Testis (tissue), 3 donors: ENCODE data around the gene HEYL. TPM values are rescaled to one million over a fixed set of nuclear protein-coding genes. Genes with fewer than 3 reads are reported as not detected.

Experiments used
- DNase-seq: peaks from one replicate; pipeline ENCODE4 v3.0.0-alpha.2; 2019
- H3K27ac ChIP-seq, 2 donors: fragments of 200-600 bp; sonication (generic); one replicate each; pipeline ENCODE4 v1.5.1; 2019
- H3K27me3 ChIP-seq: fragments of 200-600 bp; sonication (generic); one replicate; pipeline ENCODE4 v1.5.1; 2019
- H3K36me3 ChIP-seq: fragments of 200-600 bp; sonication (generic); one replicate; pipeline ENCODE4 v1.5.1; 2017; ENCODE audit warnings: low read depth; ENCODE audit errors: missing control alignments
- H3K4me1 ChIP-seq: fragments of 200-600 bp; sonication (generic); one replicate; pipeline ENCODE4 v1.5.1; 2019
- H3K4me3 ChIP-seq, 2 donors: fragments of 200-600 bp; sonication (generic); one replicate each; pipeline ENCODE4 v1.5.1; 2017 to 2019
- H3K9me3 ChIP-seq: fragments of 200-600 bp; sonication (generic); one replicate; pipeline ENCODE4 v1.5.1; 2017
- CTCF ChIP-seq, 3 experiments: fragments of 450-650 bp in 2 of 3; fragments of 200-600 bp in 1 of 3; sonication (generic) in 1 of 3; IDR thresholded peaks; one replicate each; pipeline ENCODE4 v1.5.1; 2016 to 2019; ENCODE audit warnings: antibody characterized with exemption in 3 of 3, mild to moderate bottlenecking in 2 of 3, moderate library complexity in 1 of 3
- POLR2A ChIP-seq: fragments of 450-650 bp; IDR thresholded peaks from one replicate; pipeline ENCODE4 v1.6.1; 2017; ENCODE audit warnings: antibody characterized with exemption, mild to moderate bottlenecking, moderate library complexity
- WGBS, 2 donors: methylation state at CpG; one replicate each; pipeline ENCODE4 v1.1.5; 2018; 5-methylcytosine and 5-hydroxymethylcytosine counted together
- intact Hi-C: fragments of 100-400 bp; cut with DNase I; formaldehyde crosslinking; loops from one replicate; pipeline ENCODE4 v1.15.1; 2023; ENCODE audit warnings: low total_unique reads
- polyA plus RNA-seq: library from polyadenylated mRNA; stranded (reverse); fragments of 350-450 nt; fragmentation: Illumina TruSeq; extraction: RNeasy Lipid Tissue Mini Kit (QIAGEN cat#74804); gene quantifications from one replicate; pipeline ENCODE4 v1.2.3, GENCODE V29; 2014; ENCODE audit warnings: low read depth, low replicate concordance; ENCODE audit not compliant: insufficient read depth
- total RNA-seq, 2 donors: library from RNA; depleted of rRNA; stranded (reverse); fragments of >200 nt; gene quantifications; one replicate each; pipeline ENCODE4 v1.2.3, GENCODE V29; 2016

The HEYL gene
- total and polyA plus RNA-seq, 3 donors from 2014 or later, result 44.7 to 55.5 (median 52.8) TPM

- WGBS, 2 donors, result 29 to 36% methylated on average over 1 of the region's 1 CpG
- Histone ChIP-seq H3K36me3 (no peaks in the 10 kb centered on the region), H3K9me3 (no peaks in the 10 kb centered on the region), H3K27ac (no peak overlapping the region), H3K4me1 (peaks cover 4% of the 10 kb centered on the region), H3K4me3 (no peak overlapping the region), H3K27me3 (no peaks in the 10 kb centered on the region)
- no peak for DNase-seq
- intact Hi-C loops, result no loop called here
- TF ChIP-seq POLR2A (no peak), CTCF (IDR thresholded peaks at IDR 0.05) (no peak)
Measured at GRCh38 chr1:39670689-39671088, 31.2 kb upstream of the HEYL start.

GRCh38 chr1:39668894-39669293 lies 29.5 kb upstream of the HEYL start:
- H3K9me3 ChIP-seq, result no peaks in the 10 kb centered on the region
- H3K27me3 ChIP-seq, result no peaks in the 10 kb centered on the region
- H3K27ac ChIP-seq, result no peak overlapping the region
- TF ChIP-seq POLR2A (no peak), CTCF (IDR thresholded peaks at IDR 0.05) (no peak)
- H3K36me3 ChIP-seq, result no peaks in the 10 kb centered on the region
- no peak overlapping the region for H3K4me3 ChIP-seq
- intact Hi-C loops, result no loop called here
- WGBS, 2 donors, result 71 to 76% methylated on average over 3 of the region's 3 CpGs
- H3K4me1 ChIP-seq, result peaks cover 4% of the 10 kb centered on the region
- DNase-seq, result no peak

GRCh38 chr1:39668111-39668510 lies 28.7 kb upstream of the HEYL start:
- intact Hi-C loops, result no loop called here

GRCh38 chr1:39666772-39667171 lies 27.3 kb upstream of the HEYL start:
- WGBS, 2 donors, result 81 to 84% methylated on average over 3 of the region's 3 CpGs
- intact Hi-C loops, result no loop called here
- Histone ChIP-seq H3K4me1 (peaks cover 4% of the 10 kb centered on the region), H3K4me3 (no peak overlapping the region), H3K9me3 (no peaks in the 10 kb centered on the region), H3K27ac (no peak overlapping the region), H3K27me3 (no peaks in the 10 kb centered on the region), H3K36me3 (no peaks in the 10 kb centered on the region)
- DNase-seq, result no peak
- TF ChIP-seq CTCF (IDR thresholded peaks at IDR 0.05) (no peak), POLR2A (no peak)

More at GRCh38 chr1:39668111-39668510, 28.7 kb upstream of the HEYL start:
- no peaks in the 10 kb centered on the region for H3K36me3 ChIP-seq
- no peak overlapping the region for H3K4me3 ChIP-seq
- no peak overlapping the region for H3K27ac ChIP-seq
- no peak for DNase-seq
- no peaks in the 10 kb centered on the region for H3K9me3 ChIP-seq
- no peak for TF ChIP-seq CTCF (IDR thresholded peaks at IDR 0.05)
- no peak for TF ChIP-seq POLR2A
- 91 to 93% methylated on average over 2 to 3 of the region's 3 CpGs for WGBS, 2 donors
- H3K27me3 ChIP-seq, result no peaks in the 10 kb centered on the region
- peaks cover 4% of the 10 kb centered on the region for H3K4me1 ChIP-seq

GRCh38 chr1:39663559-39663958 lies 24.1 kb upstream of the HEYL start:
- Histone ChIP-seq H3K27me3 (no peaks in the 10 kb centered on the region), H3K27ac (no peak overlapping the region), H3K4me1 (no peaks in the 10 kb centered on the region), H3K9me3 (no peaks in the 10 kb centered on the region), H3K36me3 (no peaks in the 10 kb centered on the region), H3K4me3 (no peak overlapping the region)
- intact Hi-C loops, result no loop called here
- 67 to 73% methylated on average over 2 to 8 of the region's 8 CpGs for WGBS, 2 donors
- TF ChIP-seq POLR2A (no peak), CTCF (IDR thresholded peaks at IDR 0.05) (no peak)
- no peak for DNase-seq
